GM19455 (cell line): ENCODE data around the gene MED27.

Experiments
- ATAC-seq: cut with Tn5 transposase; IDR thresholded peaks from one replicate; pipeline ENCODE4 v1.9.1; 2021; ENCODE audit not compliant: unreplicated experiment

The MED27 gene

DNA sequence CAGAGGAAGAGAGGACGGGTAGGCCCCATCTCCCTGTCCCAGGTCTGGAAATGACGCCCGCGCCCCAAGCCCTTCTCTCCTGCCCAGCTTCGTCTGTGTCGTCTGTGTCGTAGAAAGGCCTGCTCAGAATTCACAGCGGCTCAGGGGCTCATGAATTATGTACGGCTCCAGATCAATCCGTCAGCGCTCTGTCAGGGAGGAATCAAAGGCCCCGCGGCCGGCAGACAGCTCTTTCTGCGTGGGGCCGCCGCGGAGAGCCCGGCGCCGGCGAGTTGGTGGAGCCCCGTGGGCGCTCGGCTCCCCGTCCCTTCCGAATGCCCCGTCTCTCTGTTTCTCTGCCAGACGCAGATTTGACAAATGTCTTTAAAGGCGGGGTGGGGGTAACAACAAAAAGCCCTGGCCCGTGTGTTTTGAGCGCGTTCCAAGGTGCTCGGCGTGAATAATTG is 255.9 kb downstream of the MED27 start:
- no peak for ATAC-seq

- no peak for ATAC-seq
Measured at GRCh38 chr9:131818089-131818488, 261.6 kb downstream of the MED27 start.

- no peak for ATAC-seq
Measured at GRCh38 chr9:131817627-131818026, 262.0 kb downstream of the MED27 start.

GRCh38 chr9:131817073-131817472 is 262.6 kb downstream of the MED27 start:
- no peak for ATAC-seq

GRCh38 chr9:131815970-131816873 is 263.4 kb downstream of the MED27 start:
- no peak for ATAC-seq

DNA sequence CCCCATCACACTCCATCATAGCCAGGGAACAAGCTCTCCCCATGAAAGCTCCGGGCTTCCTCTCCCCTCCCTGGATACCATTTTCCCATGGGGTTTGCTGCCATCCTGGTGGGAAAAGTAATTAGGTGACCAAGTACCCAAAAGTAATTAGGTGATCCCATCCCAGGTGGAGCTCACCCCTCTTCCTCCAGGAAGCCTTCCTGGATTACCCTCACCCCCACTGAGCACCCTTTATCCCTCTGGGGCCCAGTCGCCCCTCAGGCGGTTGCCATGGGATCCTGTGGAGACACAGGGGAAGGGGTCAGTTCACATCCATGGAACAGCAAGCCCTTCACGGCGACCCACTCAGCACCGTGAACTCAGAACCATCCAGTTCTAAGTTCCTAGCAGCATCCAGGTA is 265.0 kb downstream of the MED27 start:
- ATAC-seq = no peak

GRCh38 chr9:131813116-131813515 is 266.6 kb downstream of the MED27 start:
- ATAC-seq = no peak

DNA sequence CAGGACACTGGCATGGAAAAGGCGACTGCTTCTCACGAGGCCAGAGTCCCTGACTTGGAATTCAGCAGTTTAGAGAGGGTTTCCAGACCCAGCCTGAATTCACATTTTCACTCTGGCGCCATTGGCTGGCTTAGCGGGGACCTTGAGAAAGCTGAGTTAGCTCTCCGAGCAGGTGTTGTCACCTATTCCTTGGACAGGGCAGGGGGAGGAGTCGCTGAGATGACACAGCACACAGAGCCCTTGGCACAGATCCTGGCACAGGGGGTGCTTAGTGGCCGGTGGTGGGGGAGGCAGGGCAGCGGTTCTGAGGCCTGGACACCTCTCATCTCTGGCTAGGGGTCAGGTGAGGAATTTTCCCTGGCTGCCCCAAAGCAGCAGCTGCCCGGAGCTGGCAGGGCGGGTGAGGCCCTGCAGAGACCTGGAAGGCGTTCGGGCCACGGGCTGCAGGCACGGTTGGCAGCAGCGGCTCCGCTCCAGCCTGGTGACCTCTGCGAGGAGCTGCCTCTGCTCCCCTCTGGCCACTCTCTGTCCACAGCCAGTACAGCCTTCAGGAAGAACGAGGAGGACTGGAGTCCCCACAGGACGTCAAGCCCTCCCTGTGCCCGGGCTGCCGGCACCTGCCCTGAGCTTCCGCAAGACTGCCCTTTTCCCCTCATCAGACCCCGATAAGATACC is 267.4 kb downstream of the MED27 start:
- ATAC-seq = no peak

DNA sequence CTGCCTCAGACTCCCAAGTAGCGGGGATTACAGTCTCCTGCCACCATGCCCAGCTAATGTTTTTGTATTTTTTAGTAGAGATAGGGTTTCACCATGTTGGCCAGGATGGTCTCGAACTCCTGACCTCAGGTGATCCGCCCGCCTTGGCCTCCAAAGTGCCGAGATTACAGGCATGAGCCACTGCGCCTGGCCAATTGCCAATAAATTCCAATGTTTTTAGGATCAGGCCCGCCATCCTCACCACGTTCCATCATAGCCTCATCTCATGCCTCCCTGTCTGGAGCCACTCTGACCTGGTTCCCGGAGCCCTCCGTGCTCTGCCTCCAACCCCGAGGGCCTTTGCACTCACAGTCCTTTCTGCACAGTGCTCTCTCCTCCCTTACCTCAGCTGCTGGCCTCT is 268.3 kb downstream of the MED27 start:
- ATAC-seq = no peak

DNA sequence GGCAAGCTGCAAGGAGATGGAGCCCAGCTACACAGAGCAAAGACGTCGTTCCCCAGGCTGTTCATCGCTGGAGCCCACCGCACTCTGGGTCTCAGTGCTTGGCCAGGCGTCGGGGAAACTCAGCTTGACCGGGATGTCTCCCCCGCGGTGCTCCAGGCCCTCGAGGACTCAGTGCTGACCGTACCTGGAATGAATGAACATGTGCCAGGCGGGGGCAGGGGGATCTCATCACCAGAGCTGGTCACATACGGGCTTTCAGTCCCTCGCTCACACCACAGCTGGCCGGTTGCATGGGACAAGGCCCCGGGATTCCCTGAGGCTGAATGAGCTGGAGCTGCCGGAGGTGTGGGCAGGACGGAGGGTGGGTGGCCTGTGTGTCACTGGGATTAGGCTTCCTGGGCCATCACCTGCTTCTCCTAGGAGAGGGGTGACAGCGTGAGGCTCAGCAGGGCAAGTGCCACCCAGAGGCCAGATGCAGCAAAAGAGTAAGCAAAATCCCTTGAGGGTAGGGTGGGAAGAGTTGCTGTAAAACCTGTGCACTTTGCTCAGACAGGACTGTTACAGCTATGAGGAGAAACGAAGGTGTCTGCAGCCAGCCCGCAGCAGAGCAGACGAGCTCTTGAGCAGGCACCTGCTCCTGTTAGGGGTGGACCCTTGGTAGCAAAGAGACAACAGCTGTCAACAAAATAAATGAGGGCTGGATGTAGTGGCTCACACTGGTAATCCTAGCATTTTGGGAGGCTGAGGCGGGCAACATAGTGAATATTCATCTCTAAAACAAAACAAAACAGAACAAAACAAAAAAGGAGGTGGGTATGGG is 269.1 kb downstream of the MED27 start:
- no peak for ATAC-seq
